ENCODE data around the gene CTNND2.

Gene CTNND2, protein sequence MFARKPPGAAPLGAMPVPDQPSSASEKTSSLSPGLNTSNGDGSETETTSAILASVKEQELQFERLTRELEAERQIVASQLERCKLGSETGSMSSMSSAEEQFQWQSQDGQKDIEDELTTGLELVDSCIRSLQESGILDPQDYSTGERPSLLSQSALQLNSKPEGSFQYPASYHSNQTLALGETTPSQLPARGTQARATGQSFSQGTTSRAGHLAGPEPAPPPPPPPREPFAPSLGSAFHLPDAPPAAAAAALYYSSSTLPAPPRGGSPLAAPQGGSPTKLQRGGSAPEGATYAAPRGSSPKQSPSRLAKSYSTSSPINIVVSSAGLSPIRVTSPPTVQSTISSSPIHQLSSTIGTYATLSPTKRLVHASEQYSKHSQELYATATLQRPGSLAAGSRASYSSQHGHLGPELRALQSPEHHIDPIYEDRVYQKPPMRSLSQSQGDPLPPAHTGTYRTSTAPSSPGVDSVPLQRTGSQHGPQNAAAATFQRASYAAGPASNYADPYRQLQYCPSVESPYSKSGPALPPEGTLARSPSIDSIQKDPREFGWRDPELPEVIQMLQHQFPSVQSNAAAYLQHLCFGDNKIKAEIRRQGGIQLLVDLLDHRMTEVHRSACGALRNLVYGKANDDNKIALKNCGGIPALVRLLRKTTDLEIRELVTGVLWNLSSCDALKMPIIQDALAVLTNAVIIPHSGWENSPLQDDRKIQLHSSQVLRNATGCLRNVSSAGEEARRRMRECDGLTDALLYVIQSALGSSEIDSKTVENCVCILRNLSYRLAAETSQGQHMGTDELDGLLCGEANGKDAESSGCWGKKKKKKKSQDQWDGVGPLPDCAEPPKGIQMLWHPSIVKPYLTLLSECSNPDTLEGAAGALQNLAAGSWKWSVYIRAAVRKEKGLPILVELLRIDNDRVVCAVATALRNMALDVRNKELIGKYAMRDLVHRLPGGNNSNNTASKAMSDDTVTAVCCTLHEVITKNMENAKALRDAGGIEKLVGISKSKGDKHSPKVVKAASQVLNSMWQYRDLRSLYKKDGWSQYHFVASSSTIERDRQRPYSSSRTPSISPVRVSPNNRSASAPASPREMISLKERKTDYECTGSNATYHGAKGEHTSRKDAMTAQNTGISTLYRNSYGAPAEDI (N-terminal part only)

GRCh38 chr5:11904265-11904906 lies at the start of gene CTNND2:
CTNND2 (minus strand) TSS chr5:11904446; CDS start chr5:11903853, 593 bp downstream.
- TF ChIP-seq CTCF (IDR thresholded peaks at IDR 0.05; ENCODE audit: control insufficient read depth, extremely low read depth, insufficient read depth): no peak
- no peak within 1 kb of the TSS for H3K4me3 ChIP-seq (ENCODE audit: low read depth, low read length)
- DNase-seq (ENCODE audit: low read depth): no peak

- no peak for DNase-seq (ENCODE audit: low read depth)
- H3K4me3 ChIP-seq (ENCODE audit: low read depth, low read length): no peak overlapping the region
- TF ChIP-seq CTCF (IDR thresholded peaks at IDR 0.05; ENCODE audit: control insufficient read depth, extremely low read depth, insufficient read depth): no peak
Measured at GRCh38 chr5:11946317-11946716, 42.1 kb upstream of the CTNND2 start.

GRCh38 chr5:11941566-11941965 lies 37.3 kb upstream of the CTNND2 start:
- DNase-seq (ENCODE audit: low read depth): no peak
- no peak overlapping the region for H3K4me3 ChIP-seq (ENCODE audit: low read depth, low read length)
- no peak for TF ChIP-seq CTCF (IDR thresholded peaks at IDR 0.05; ENCODE audit: control insufficient read depth, extremely low read depth, insufficient read depth)

DNA sequence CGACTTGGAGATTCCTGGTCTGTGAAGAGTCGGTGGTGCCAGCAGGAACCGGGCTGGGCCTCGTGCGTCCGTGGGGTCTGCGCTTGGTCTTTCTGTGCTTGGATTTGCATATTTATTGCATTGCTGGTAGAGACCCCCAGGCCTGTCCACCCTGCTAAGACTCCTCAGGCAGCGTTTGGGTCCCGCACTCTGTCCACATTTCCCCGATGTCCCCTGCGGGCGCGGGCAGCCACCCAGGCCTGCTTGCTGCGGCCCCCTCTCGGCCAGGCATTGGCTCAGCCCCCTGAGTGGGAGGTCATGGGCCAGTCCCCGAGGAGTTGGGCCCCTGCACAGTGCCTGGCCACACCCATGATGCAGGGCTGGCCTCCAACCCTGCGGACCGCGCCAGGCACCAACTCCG lies 27.4 kb upstream of the CTNND2 start:
- TF ChIP-seq CTCF (IDR thresholded peaks at IDR 0.05; ENCODE audit: control insufficient read depth, extremely low read depth, insufficient read depth): no peak
- DNase-seq (ENCODE audit: low read depth): no peak
- no peak overlapping the region for H3K4me3 ChIP-seq (ENCODE audit: low read depth, low read length)

DNA sequence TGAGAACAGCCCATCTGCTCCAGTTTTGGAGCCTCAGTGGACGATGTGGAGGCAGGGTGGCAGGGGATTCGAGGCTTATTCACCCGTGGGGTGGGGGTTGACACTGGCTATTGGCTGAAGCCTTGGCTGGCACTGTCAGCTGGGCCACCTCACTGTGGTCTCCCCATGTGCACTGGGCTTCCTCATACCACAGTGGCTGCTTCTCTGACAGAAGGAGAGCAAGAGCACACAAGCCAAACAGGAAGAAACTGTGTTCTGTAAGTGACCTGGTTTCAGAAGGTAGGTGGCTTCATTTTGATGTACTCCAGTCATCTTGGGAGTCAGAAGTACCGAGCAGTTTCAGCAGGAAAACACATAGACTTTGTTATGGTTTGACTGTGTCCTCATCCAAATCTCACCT lies 24.7 kb upstream of the CTNND2 start:
- no peak for TF ChIP-seq CTCF (IDR thresholded peaks at IDR 0.05; ENCODE audit: control insufficient read depth, extremely low read depth, insufficient read depth)
- H3K4me3 ChIP-seq (ENCODE audit: low read depth, low read length): no peak overlapping the region
- DNase-seq (ENCODE audit: low read depth): no peak

- TF ChIP-seq CTCF (IDR thresholded peaks at IDR 0.05; ENCODE audit: control insufficient read depth, extremely low read depth, insufficient read depth): no peak
- no peak for DNase-seq (ENCODE audit: low read depth)
- H3K4me3 ChIP-seq (ENCODE audit: low read depth, low read length): no peak overlapping the region
Measured at GRCh38 chr5:11925701-11926100, 21.5 kb upstream of the CTNND2 start.

Measured in LNCaP clone FGC (cell line).